GM18873 (cell line): ENCODE data around the gene PSMA6.
"Not testable (repeated sequence)": the region's sequence is repeated elsewhere in the genome, so short reads cannot be mapped to it uniquely, and the experiment has no call there.

Experiments
- ATAC-seq: cut with Tn5 transposase; IDR thresholded peaks from one replicate; pipeline ENCODE4 v1.9.1; 2021; ENCODE audit warnings: mild to moderate bottlenecking, moderate library complexity, moderate number of reproducible peaks; ENCODE audit not compliant: unreplicated experiment, low FRiP score

PSMA6 gene

GRCh38 chr14:35306114-35306513 lies 13.9 kb downstream of the PSMA6 start:
- ATAC-seq, result no peak

- no peak for ATAC-seq
These were observed 25.6 kb downstream of the PSMA6 start for GRCh38 chr14:35317820-35318219.

- no peak for ATAC-seq
These were observed 27.3 kb downstream of the PSMA6 start for GRCh38 chr14:35319509-35319908.

- no peak for ATAC-seq
These were observed 28.3 kb downstream of the PSMA6 start for GRCh38 chr14:35320472-35320871.

- ATAC-seq, result no peak
These were observed 34.2 kb downstream of the PSMA6 start for GRCh38 chr14:35326375-35326774.

GRCh38 chr14:35331605-35332516 lies 39.7 kb downstream of the PSMA6 start:
- peak; percentile 74 for ATAC-seq

- no peak for ATAC-seq
These were observed 40.5 kb downstream of the PSMA6 start for GRCh38 chr14:35332517-35333263.

GRCh38 chr14:35333264-35333730 lies 41.1 kb downstream of the PSMA6 start:
- no peak for ATAC-seq

GRCh38 chr14:35333797-35334743 lies 41.9 kb downstream of the PSMA6 start:
- ATAC-seq, result no peak

- no peak for ATAC-seq
These were observed 43.4 kb downstream of the PSMA6 start for GRCh38 chr14:35335388-35336092.

- not testable (repeated sequence) for ATAC-seq
These were observed 44.0 kb downstream of the PSMA6 start for GRCh38 chr14:35336171-35336493.

GRCh38 chr14:35336494-35337268 lies 44.5 kb downstream of the PSMA6 start:
- no peak for ATAC-seq

GRCh38 chr14:35337269-35338255 lies 45.4 kb downstream of the PSMA6 start:
- no peak for ATAC-seq

GRCh38 chr14:35338731-35339405 lies 46.7 kb downstream of the PSMA6 start:
- ATAC-seq, result no peak

GRCh38 chr14:35339761-35340406 lies 47.7 kb downstream of the PSMA6 start:
- ATAC-seq, result no peak

GRCh38 chr14:35340616-35341453 lies 48.7 kb downstream of the PSMA6 start:
- no peak for ATAC-seq
